Measurements from ENCODE around the gene ABCA4.

ABCA4 gene

GRCh38 chr1:94100785-94101612 is 19.9 kb downstream of the ABCA4 start:
- Histone ChIP-seq H3K4me3 (ENCODE audit: low read depth in 1 of 2, low read length in 2 of 2) (no peak overlapping the region), H3K79me2 (ENCODE audit: insufficient read depth, low read length) (no peaks in the 10 kb centered on the region), H3K9ac (ENCODE audit: low read depth, low read length) (no peak overlapping the region), H3K27me3 (ENCODE audit: insufficient read depth, low read length, poor library complexity) (no peaks in the 10 kb centered on the region), H3K27ac (ENCODE audit: low read length) (no peak overlapping the region), H3K36me3 (ENCODE audit: insufficient read depth, low read length) (no peaks in the 10 kb centered on the region), H3K4me1 (ENCODE audit: insufficient read depth, low read length) (peaks cover 11% of the 10 kb centered on the region), H3K4me2 (ENCODE audit: insufficient read depth, low read length) (no peak overlapping the region), H2AFZ (ENCODE audit: low read depth, low read length) (no peak overlapping the region), H3K9me3 (ENCODE audit: insufficient read depth, low read length, severe bottlenecking) (no peaks in the 10 kb centered on the region), H4K20me1 (ENCODE audit: insufficient read depth, low read length) (no peaks in the 10 kb centered on the region)
- no peak for TF ChIP-seq CTCF (IDR thresholded peaks at IDR 0.05; ENCODE audit: borderline replicate concordance, extremely low read depth, low read length, poor library complexity, severe bottlenecking)
- TF ChIP-seq EZH2 (IDR thresholded peaks at IDR 0.05; ENCODE audit: borderline replicate concordance, low read depth, low read length, severe bottlenecking), result no peak
- ATAC-seq (ENCODE audit: insufficient read depth, low read depth), result no peak
- no peak for DNase-seq

- TF ChIP-seq CTCF (IDR thresholded peaks at IDR 0.05; ENCODE audit: borderline replicate concordance, extremely low read depth, low read length, poor library complexity, severe bottlenecking) (no peak), EZH2 (IDR thresholded peaks at IDR 0.05; ENCODE audit: borderline replicate concordance, low read depth, low read length, severe bottlenecking) (no peak)
- Histone ChIP-seq H4K20me1 (ENCODE audit: insufficient read depth, low read length) (no peaks in the 10 kb centered on the region), H3K27me3 (ENCODE audit: insufficient read depth, low read length, poor library complexity) (no peaks in the 10 kb centered on the region), H3K36me3 (ENCODE audit: insufficient read depth, low read length) (no peaks in the 10 kb centered on the region), H2AFZ (ENCODE audit: low read depth, low read length) (no peak overlapping the region), H3K4me2 (ENCODE audit: insufficient read depth, low read length) (no peak overlapping the region), H3K9me3 (ENCODE audit: insufficient read depth, low read length, severe bottlenecking) (no peaks in the 10 kb centered on the region), H3K4me3 (ENCODE audit: low read depth in 1 of 2, low read length in 2 of 2) (no peak overlapping the region), H3K9ac (ENCODE audit: low read depth, low read length) (no peak overlapping the region), H3K27ac (ENCODE audit: low read length) (no peak overlapping the region), H3K4me1 (ENCODE audit: insufficient read depth, low read length) (peaks cover 5% of the 10 kb centered on the region), H3K79me2 (ENCODE audit: insufficient read depth, low read length) (no peaks in the 10 kb centered on the region)
- ATAC-seq (ENCODE audit: insufficient read depth, low read depth), result no peak
- no peak for DNase-seq
Observed at GRCh38 chr1:94100129-94100784, 20.7 kb downstream of the ABCA4 start.

GRCh38 chr1:94099303-94099702 is 21.6 kb downstream of the ABCA4 start:
- no peak overlapping the region for H3K4me3 ChIP-seq (ENCODE audit: low read depth in 1 of 2, low read length in 2 of 2)
- H4K20me1 ChIP-seq (ENCODE audit: insufficient read depth, low read length), result no peaks in the 10 kb centered on the region
- H3K27me3 ChIP-seq (ENCODE audit: insufficient read depth, low read length, poor library complexity), result no peaks in the 10 kb centered on the region
- DNase-seq (no peak), ATAC-seq (ENCODE audit: insufficient read depth, low read depth) (peak; percentile 72)
- no peaks in the 10 kb centered on the region for H3K36me3 ChIP-seq (ENCODE audit: insufficient read depth, low read length)
- H3K9me3 ChIP-seq (ENCODE audit: insufficient read depth, low read length, severe bottlenecking), result no peaks in the 10 kb centered on the region
- H3K9ac ChIP-seq (ENCODE audit: low read depth, low read length), result no peak overlapping the region
- no peak for TF ChIP-seq CTCF (IDR thresholded peaks at IDR 0.05; ENCODE audit: borderline replicate concordance, extremely low read depth, low read length, poor library complexity, severe bottlenecking)
- no peak overlapping the region for H3K27ac ChIP-seq (ENCODE audit: low read length)
- H3K4me2 ChIP-seq (ENCODE audit: insufficient read depth, low read length), result no peak overlapping the region
- peaks cover 11% of the 10 kb centered on the region for H3K4me1 ChIP-seq (ENCODE audit: insufficient read depth, low read length)
- no peaks in the 10 kb centered on the region for H3K79me2 ChIP-seq (ENCODE audit: insufficient read depth, low read length)
- H2AFZ ChIP-seq (ENCODE audit: low read depth, low read length), result no peak overlapping the region

Data from DND-41 (cell line).